HepG2 (cell line): Measurements from ENCODE around the gene MXD3. TPM values are rescaled to one million over a fixed set of nuclear protein-coding genes. Genes with fewer than 3 reads are reported as not detected.

Experiments
- ATAC-seq: fragments of 200-7000 bp; cut with Tn5 transposase; 3 replicates; pipeline ENCODE4 v1.9.1; 2020; ENCODE audit warnings: mild to moderate bottlenecking, moderate library complexity
- BruUV-seq: library from RNA; stranded (reverse); fragments of 400-500 nt; replicated peaks from 2 replicates; lab custom pipeline; 2021; lab: Mats Ljungman, UMichigan
- CTCF ChIA-PET: fragments of 300-600 bp; formaldehyde crosslinking; extraction: SDS; loops from one replicate; lab custom pipeline; 2021; ENCODE audit warnings: low total read pairs, inconsistent platforms, low intra/inter-chr PET ratio; lab: Yijun Ruan, JAX
- POLR2A ChIA-PET: fragments of 350-600 bp; sonication (Branson Sonifier 250); formaldehyde crosslinking; loops from one replicate; lab custom pipeline; 2020; ENCODE audit warnings: antibody characterized with exemption, inconsistent platforms; lab: Yijun Ruan, JAX
- DNase-seq: peaks from one replicate; pipeline ENCODE4 v3.0.0-alpha.2; 2015; ENCODE audit warnings: low spot score
- FAIRE-seq: peaks from 3 replicates; lab custom pipeline; 2011; peaks lifted over from hg19 to GRCh38; lab: Jason Lieb, UNC
- H2AFZ ChIP-seq: one replicate; pipeline ENCODE4 v1.6.1; 2011; ENCODE audit warnings: low read length, inconsistent platforms
- H3K27ac ChIP-seq: fragments of 300-600 bp; 3 replicates; pipeline ENCODE4 v1.8.0; 2011; ENCODE audit warnings: mixed run types, mild to moderate bottlenecking, mixed read lengths, low read length, inconsistent platforms; ENCODE audit not compliant: insufficient read depth; ENCODE audit errors: extremely low read length
- H3K27me3 ChIP-seq, 2 experiments: fragments of 200-600 bp in 1 of 2; 2 replicates in 1 of 2; 3 replicates in 1 of 2; pipeline versions ENCODE4 v1.6.0 to v1.8.0; 2011; ENCODE audit warnings: low read length in 2 of 2, mild to moderate bottlenecking in 2 of 2, moderate library complexity in 2 of 2, inconsistent platforms in 1 of 2; ENCODE audit not compliant: insufficient read depth in 2 of 2, control insufficient read depth in 1 of 2
- H3K36me3 ChIP-seq, 2 experiments: fragments of 200-600 bp in 1 of 2; replicated peaks in 1 of 2; 2 replicates in 1 of 2; 3 replicates in 1 of 2; pipeline versions ENCODE4 v1.5.1 to v1.8.0; 2011; ENCODE audit warnings: low read length in 2 of 2, inconsistent platforms in 1 of 2; ENCODE audit not compliant: insufficient read depth in 2 of 2, control insufficient read depth in 1 of 2
- H3K4me1 ChIP-seq: 2 replicates; pipeline ENCODE4 v1.5.1; 2012; ENCODE audit warnings: low read length, inconsistent platforms; ENCODE audit not compliant: insufficient read depth
- H3K4me2 ChIP-seq: 2 replicates; pipeline ENCODE4 v1.6.0; 2011; ENCODE audit warnings: low read depth, low read length, inconsistent platforms
- H3K4me3 ChIP-seq, 3 experiments: fragments of 200-600 bp in 1 of 3; sonication (generic), shearing (Covaris generic) in 1 of 3; replicated peaks in 1 of 3; 2 replicates each; pipeline ENCODE4 v1.5.1; 2011 to 2016; ENCODE audit warnings: low read length in 3 of 3, inconsistent platforms in 2 of 3, low read depth in 2 of 3, mild to moderate bottlenecking in 2 of 3, control low read depth in 1 of 3, mixed read lengths in 1 of 3; ENCODE audit not compliant: insufficient read depth in 1 of 3
- H3K79me2 ChIP-seq: one replicate; pipeline ENCODE4 v1.6.1; 2011; ENCODE audit warnings: low read length, inconsistent platforms; ENCODE audit not compliant: insufficient read depth
- H3K9ac ChIP-seq: 2 replicates; pipeline ENCODE4 v1.6.0; 2011; ENCODE audit warnings: mild to moderate bottlenecking, low read depth, low read length, inconsistent platforms; ENCODE audit not compliant: insufficient read depth
- H3K9me3 ChIP-seq: 2 replicates; pipeline ENCODE4 v1.5.1; 2012; ENCODE audit warnings: mild to moderate bottlenecking, low read length
- H4K20me1 ChIP-seq: 2 replicates; pipeline ENCODE4 v1.6.0; 2011; ENCODE audit warnings: inconsistent platforms, mild to moderate bottlenecking, low read length, moderate library complexity; ENCODE audit not compliant: insufficient read depth
- AGO2 ChIP-seq: fragments of 200-400 bp; formaldehyde crosslinking; optimal IDR thresholded peaks from 2 replicates; pipeline ENCODE3; 2017; ENCODE audit warnings: mild to moderate bottlenecking, low read depth, low read length, moderate library complexity
- FIP1L1 ChIP-seq: fragments of 200-400 bp; formaldehyde crosslinking; IDR thresholded peaks from 2 replicates; pipeline ENCODE4 v1.6.1; 2018; ENCODE audit warnings: low read depth, mild to moderate bottlenecking, low read length, moderate library complexity, borderline replicate concordance; ENCODE audit not compliant: insufficient read depth
- HOXA5 ChIP-seq: sonication (generic); formaldehyde crosslinking; IDR thresholded peaks from 2 replicates; pipeline ENCODE4 v1.4.0; 2020; ENCODE audit warnings: missing genetic modification reagents
- MAZ ChIP-seq, 2 experiments: sonication (generic) in 1 of 2; formaldehyde crosslinking in 1 of 2; IDR thresholded peaks; 2 replicates each; pipeline versions ENCODE4 v1.5.0 to v1.6.1; 2012 to 2020; ENCODE audit warnings: low read depth in 2 of 2, mild to moderate bottlenecking in 2 of 2, borderline replicate concordance in 1 of 2, improper control_type of control experiment in 1 of 2, low read length in 1 of 2, missing genetic modification reagents in 1 of 2, moderate library complexity in 1 of 2
- MTA3 ChIP-seq: sonication (generic); formaldehyde crosslinking; IDR thresholded peaks from 2 replicates; pipeline ENCODE4 v1.4.0; 2020; ENCODE audit warnings: missing genetic modification reagents
- MYNN ChIP-seq: sonication (generic); formaldehyde crosslinking; IDR thresholded peaks from 2 replicates; pipeline ENCODE4 v1.4.0; 2020; ENCODE audit warnings: mild to moderate bottlenecking, low read depth, missing genetic modification reagents
- NCOA2 ChIP-seq: sonication (generic); formaldehyde crosslinking; IDR thresholded peaks from 2 replicates; pipeline ENCODE4 v1.8.0; 2022; ENCODE audit warnings: inconsistent platforms
- NFE2L1 ChIP-seq: sonication (generic); formaldehyde crosslinking; IDR thresholded peaks from 2 replicates; pipeline ENCODE4 v1.4.0; 2020; ENCODE audit warnings: missing genetic modification reagents, mild to moderate bottlenecking, borderline replicate concordance
- RFXANK ChIP-seq: IDR thresholded peaks from 2 replicates; pipeline ENCODE4 v1.6.1; 2016
- TEAD3 ChIP-seq: optimal IDR thresholded peaks from 2 replicates; pipeline ENCODE3; 2016; ENCODE audit warnings: borderline replicate concordance
- TFE3 ChIP-seq: IDR thresholded peaks from 2 replicates; pipeline ENCODE4 v1.6.1; 2016
- UBTF ChIP-seq: sonication (generic); formaldehyde crosslinking; IDR thresholded peaks from 2 replicates; pipeline ENCODE4 v1.4.0; 2020; ENCODE audit warnings: mild to moderate bottlenecking, missing genetic modification reagents
- ZNF180 ChIP-seq: sonication (generic); formaldehyde crosslinking; IDR thresholded peaks from 2 replicates; pipeline ENCODE4 v1.4.0; 2020; ENCODE audit warnings: low read depth, missing genetic modification reagents, borderline replicate concordance
- ZNF609 ChIP-seq: sonication (generic); formaldehyde crosslinking; IDR thresholded peaks from 2 replicates; pipeline ENCODE4 v1.4.0; 2020; ENCODE audit warnings: mild to moderate bottlenecking, missing genetic modification reagents, borderline replicate concordance
- WGBS: methylation state at CpG from one replicate; pipeline ENCODE4 v1.1.6; 2017; ENCODE audit warnings: low lambda C conversion rate; 5-methylcytosine and 5-hydroxymethylcytosine counted together
- in situ Hi-C: cut with HindIII; loops from 2 replicates; pipeline ENCODE4 v1.10.0; 2017; ENCODE audit warnings: low pct_unique_long_range_greater_than_20kb; ENCODE audit not compliant: extremely low pct_ligation_motif_present
- intact Hi-C: fragments of 100-400 bp; cut with micrococcal nuclease; formaldehyde crosslinking; loops from one replicate; pipeline ENCODE4 v1.10.0; 2022; ENCODE audit not compliant: unreplicated experiment
- polyA plus RNA-seq, 8 experiments: library from polyadenylated mRNA; depleted of rRNA in 3 of 8; stranded (reverse) in 7 of 8; unstranded in 1 of 8; fragments of >200 nt; fragmentation: Illumina TruSeq in 4 of 8; extraction: Trizol in 4 of 8; gene quantifications; 2 replicates each; pipeline versions ENCODE4 v1.2.1 to v1.2.3, GENCODE V29; 2011 to 2016; ENCODE audit warnings: low read depth in 4 of 8, missing spikeins in 1 of 8, mixed read lengths in 1 of 8; ENCODE audit not compliant: insufficient read depth in 1 of 8
- total RNA-seq, 5 experiments: library from RNA; depleted of rRNA; stranded (reverse); fragments of >200 nt; fragmentation: Illumina TruSeq; extraction: Trizol; gene quantifications; 2 replicates each; pipeline ENCODE4 v1.2.3, GENCODE V29; 2016; ENCODE audit warnings: low read depth in 1 of 5

MXD3 gene
- total and polyA plus RNA-seq, 2 of the 13 experiments (the other 11 are each of a cell fraction or from before 2014, with no cell fraction given), result 10.5 to 12.8 TPM

GRCh38 chr5:177261510-177261909, 50.2 kb downstream of the MXD3 start:
- H3K27ac ChIP-seq, result no peak overlapping the region
- BruUV-seq, result no TSS peak
- ChIA-PET CTCF (no interaction called here), POLR2A (no interaction called here)
- H3K4me3 ChIP-seq, result no peak overlapping the region
- no peaks in the 10 kb centered on the region for H3K27me3 ChIP-seq
- WGBS, result 11% methylated on average over 1 of the region's 1 CpG
- FAIRE-seq, result no peak
- in situ Hi-C loops, result no loop called here
- no peaks in the 10 kb centered on the region for H4K20me1 ChIP-seq
- ATAC-seq, result no peak
- no peak overlapping the region for H2AFZ ChIP-seq
- H3K9me3 ChIP-seq, result no peaks in the 10 kb centered on the region
- no peak overlapping the region for H3K9ac ChIP-seq
- H3K79me2 ChIP-seq, result no peaks in the 10 kb centered on the region
- H3K4me2 ChIP-seq, result no peak overlapping the region
- intact Hi-C loops, result no loop called here
- DNase-seq, result no peak
- peaks cover 8% of the 10 kb centered on the region; the same call in 1 of the 2 replicates for H3K4me1 ChIP-seq
- no peaks in the 10 kb centered on the region for H3K36me3 ChIP-seq
- TF ChIP-seq TFE3 (CRISPR knock-in tag) (no peak), UBTF (CRISPR knock-in tag) (no peak), MTA3 (CRISPR knock-in tag) (no peak), ZNF609 (CRISPR knock-in tag) (no peak), MYNN (CRISPR knock-in tag) (no peak), MAZ (IDR thresholded peaks at IDR 0.05; ENCODE audit: borderline replicate concordance, low read depth, low read length) (no peak), MAZ (CRISPR knock-in tag; IDR thresholded peaks at IDR 0.05; ENCODE audit: low read depth) (no peak), AGO2 (no peak), RFXANK (no peak), TEAD3 (CRISPR knock-in tag) (no peak), FIP1L1 (no peak), ZNF180 (CRISPR knock-in tag) (no peak), HOXA5 (CRISPR knock-in tag) (no peak), NFE2L1 (CRISPR knock-in tag) (no peak), NCOA2 (no peak)
